Endometrial microvascular endothelial cells (primary cell): ENCODE data around the gene ETV5. TPM values are rescaled to one million over a fixed set of nuclear protein-coding genes. Genes with fewer than 3 reads are reported as not detected.
"Not testable (repeated sequence)": the region's sequence is repeated elsewhere in the genome, so short reads cannot be mapped to it uniquely, and the experiment has no call there.

ENCODE experiments used
- in situ Hi-C: cut with HindIII; loops from 2 replicates; pipeline ENCODE4 v1.10.0; 2017; ENCODE audit warnings: low sequenced_read_pairs, low pct_unique_long_range_greater_than_20kb; ENCODE audit errors: inconsistent ontology term
- total RNA-seq: library from RNA; depleted of rRNA; stranded (reverse); fragments of >200 nt; gene quantifications from one replicate; pipeline ENCODE4 v1.2.3, GENCODE V29; 2015; ENCODE audit errors: inconsistent ontology term

Gene ETV5
- total RNA-seq, 1 donor from 2014 or later: 61.8 TPM

DNA sequence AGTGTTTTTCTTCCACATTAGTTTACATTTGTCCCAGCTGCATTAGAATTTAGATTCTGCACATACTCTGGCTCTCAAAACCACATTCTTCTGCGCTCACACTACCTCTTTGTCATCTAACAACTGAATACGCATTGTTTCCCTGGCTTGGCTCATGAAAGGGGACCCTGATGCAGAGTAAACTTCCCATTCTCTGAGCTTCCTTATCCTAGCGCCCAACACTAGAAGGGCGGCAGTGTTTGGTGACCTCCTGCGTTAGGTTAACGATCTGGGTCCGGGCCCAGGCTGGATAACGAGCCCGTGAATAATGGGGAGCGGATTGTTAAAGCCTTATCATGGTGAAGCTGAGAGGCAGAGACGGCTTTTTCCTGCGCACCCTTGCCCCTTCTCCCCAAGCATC, 63.9 kb downstream of the ETV5 start:
- in situ Hi-C loops: no loop called here

- in situ Hi-C loops: no loop called here
Measured at GRCh38 chr3:186044427-186044826, 64.5 kb downstream of the ETV5 start.

- in situ Hi-C loops: no loop called here
Measured at GRCh38 chr3:186042521-186043202, 66.2 kb downstream of the ETV5 start.

- in situ Hi-C loops: no loop called here
Measured at GRCh38 chr3:186042036-186042435, 66.9 kb downstream of the ETV5 start.

DNA sequence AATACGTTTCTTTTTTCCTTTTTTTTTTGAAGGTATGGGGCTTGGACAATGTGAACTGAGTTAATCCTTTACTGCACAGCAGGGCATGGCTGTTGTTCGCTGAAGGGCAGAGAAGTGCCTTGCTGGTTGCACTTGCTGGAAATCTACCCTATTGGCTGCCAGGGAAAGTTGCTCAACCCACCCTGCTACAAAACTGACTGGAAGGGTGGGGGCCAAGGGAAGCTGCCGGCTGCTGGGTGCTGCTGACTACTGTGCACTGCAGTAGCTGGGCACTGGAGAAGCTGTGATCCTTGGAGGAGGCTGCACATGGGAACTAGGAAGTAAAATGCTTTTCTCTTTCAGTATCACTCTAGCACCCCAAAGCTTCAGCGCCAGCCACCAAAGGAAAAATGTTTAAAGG, 70.5 kb downstream of the ETV5 start:
- in situ Hi-C loops: no loop called here

GRCh38 chr3:186035277-186035676, 73.6 kb downstream of the ETV5 start:
- in situ Hi-C loops: no loop called here

DNA sequence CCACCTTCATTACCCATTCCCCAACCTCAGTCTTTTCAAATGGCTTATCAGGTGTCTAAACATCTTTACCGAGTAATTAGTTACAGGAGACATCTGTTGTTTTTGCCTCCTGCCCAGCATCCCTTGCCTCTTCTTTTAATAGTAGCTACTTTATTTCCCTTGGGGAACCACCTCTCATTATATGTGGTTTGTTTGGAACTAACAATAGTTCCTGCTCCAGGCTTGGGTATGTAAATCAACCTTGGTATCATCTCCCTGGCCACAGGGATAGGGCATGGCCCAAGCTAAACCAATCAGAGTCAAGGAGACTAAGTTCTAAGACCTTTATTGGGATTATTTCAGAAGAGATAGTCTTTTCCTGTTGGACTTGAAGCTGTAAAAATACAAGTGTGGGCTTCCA, 76.6 kb downstream of the ETV5 start:
- in situ Hi-C loops: no loop called here

GRCh38 chr3:186025993-186026392, 82.9 kb downstream of the ETV5 start:
- in situ Hi-C loops: not testable (repeated sequence)

GRCh38 chr3:186025161-186025560, 83.7 kb downstream of the ETV5 start:
- in situ Hi-C loops: no loop called here

DNA sequence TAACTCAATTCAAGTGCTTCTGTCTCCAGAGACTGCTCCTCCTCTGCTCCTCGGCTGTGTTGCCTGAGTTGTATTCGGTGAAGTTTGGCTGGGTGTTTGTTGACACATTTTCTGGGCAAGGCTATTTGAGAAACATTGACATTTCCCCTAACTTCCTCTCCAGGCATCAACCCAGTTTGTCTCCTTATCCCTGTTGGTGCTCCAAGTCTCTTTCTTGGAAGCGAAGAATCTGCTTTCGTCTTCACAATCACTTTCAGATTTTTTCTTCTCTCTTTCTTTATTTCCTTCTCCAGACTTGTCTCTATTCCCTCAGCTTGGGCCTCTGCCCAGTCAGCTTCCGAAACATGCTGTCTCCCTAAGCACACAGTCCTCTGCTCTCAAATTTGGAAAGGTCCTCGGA, 84.7 kb downstream of the ETV5 start:
- in situ Hi-C loops: no loop called here

- in situ Hi-C loops: no loop called here
Measured at GRCh38 chr3:186022931-186023330, 86.0 kb downstream of the ETV5 start.

DNA sequence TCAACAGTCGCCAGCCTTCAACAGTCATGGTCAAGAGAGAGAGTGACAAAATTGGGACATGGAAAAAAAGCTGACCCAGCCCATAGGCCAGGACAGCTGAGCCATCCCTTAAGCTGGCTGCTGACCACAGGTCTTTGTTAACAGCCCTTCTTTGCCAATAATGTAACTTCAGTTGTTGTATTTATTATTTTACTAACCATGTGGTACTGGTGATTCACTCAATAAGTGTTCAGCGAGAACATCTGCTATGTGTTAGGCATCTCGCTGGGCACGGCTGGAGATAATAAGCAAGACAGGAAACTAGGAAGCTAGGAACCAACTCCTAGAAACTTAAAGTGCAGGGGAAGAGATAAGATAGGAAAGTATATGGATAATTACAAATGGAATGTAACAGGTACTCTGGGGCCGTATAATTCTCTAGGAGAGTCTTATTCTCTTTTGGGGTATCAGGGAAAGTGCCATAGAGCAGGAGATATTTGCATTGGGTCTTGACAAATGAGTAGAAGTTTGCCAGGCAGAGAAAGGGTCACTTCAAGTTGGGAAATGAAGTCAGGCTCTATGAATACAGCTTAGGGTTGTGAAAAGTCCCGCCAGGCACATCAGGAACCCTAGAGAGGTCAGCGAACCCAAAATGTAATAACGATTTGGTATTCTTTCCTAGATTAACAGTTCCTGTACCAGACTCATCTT, 87.1 kb downstream of the ETV5 start:
- in situ Hi-C loops: no loop called here

DNA sequence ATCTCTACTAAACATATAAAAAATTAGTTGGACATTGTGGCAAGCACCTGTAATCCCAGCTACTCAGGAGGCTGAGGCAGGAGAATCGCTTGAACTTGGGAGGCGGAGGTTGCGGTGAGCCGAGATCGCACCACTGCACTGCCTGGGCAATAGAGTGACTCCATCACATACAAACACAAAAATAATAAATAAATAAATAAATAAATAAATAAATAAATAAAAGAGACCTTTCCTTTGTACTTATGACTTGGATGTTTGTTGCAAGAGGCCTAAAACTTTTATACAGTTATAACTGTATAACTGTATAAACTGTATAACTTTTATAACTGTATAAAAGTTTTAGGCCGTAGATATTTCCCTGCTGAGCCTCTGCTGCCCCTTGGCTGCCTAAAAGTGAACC, 87.6 kb downstream of the ETV5 start:
- in situ Hi-C loops: not testable (repeated sequence)

DNA sequence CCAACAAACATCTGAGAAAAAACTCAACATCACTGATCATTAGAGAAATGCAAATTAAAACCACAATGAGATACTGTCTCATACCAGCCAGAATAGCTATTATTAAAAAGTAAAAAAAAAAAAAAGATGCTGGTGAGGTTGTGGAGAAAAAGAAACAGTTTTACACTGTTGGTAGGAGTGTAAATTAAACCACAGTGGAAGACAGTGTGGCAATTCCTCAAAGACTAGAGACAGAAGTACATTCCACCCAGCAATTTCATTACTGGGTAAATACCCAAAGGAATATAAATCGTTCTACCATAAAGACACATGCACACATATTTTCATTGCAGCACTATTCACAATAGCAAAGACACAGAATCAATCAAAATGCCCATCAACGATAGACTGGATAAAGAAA, 89.6 kb downstream of the ETV5 start:
- in situ Hi-C loops: not testable (repeated sequence)

DNA sequence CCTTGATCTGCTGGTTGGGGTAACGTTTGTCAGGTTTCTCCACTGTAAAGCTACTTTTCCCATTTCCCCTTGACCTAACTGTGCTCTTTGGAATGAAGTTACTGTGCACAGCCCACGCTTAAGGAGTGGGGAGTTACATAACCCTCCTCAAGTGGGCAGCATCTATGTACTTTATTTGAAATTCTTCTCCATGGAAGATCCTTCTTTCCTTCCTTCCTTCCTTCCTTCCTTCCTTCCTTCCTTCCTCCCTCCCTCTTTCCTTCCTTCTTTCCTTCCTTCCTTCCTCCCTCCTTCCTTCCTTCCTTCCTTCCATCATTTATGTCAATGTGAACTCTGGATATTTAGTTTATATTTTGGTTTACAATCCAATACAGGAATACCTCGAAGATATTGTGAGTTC, 94.0 kb downstream of the ETV5 start:
- in situ Hi-C loops: no loop called here

- in situ Hi-C loops: no loop called here
Measured at GRCh38 chr3:186013312-186013711, 95.6 kb downstream of the ETV5 start.

DNA sequence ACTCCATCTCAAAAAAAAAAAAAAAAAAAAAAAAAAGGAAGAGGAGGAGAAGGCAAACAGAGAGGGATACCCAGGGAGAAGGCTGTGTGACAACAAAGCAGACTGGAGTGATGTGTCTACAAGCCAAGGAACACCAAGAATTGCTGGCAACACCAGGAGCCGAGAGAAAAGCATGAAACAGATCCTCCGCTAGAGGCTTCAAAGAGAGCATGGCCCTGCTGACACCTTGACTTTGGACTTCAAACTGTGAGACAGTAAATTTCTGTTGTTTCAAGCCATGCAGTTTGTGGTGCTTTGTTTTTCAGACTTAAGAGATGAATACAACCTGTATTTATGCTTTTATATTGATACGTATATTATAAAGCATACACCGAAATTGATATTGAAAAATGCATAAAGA, 96.8 kb downstream of the ETV5 start:
- in situ Hi-C loops: no loop called here

DNA sequence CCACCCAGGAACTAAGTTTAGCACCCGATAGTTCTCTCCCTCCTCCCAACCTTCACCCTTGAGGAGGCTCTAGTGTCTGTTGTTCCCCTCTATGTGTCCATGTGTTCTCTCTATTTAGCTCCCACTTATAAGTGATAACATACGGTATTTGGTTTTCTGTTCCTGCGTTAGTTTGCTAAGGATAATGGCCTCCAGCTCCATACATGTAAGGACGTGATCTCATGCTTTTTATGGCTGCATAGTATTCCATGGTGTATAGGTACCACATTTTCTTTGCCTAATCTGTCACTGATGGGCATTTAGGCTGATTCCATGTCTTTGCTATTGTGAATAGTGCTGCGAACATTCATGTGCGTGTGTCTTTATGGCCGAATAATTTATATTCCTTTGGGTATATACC, 104.2 kb downstream of the ETV5 start:
- in situ Hi-C loops: no loop called here

GRCh38 chr3:186004209-186004608, 104.7 kb downstream of the ETV5 start:
- in situ Hi-C loops: no loop called here

GRCh38 chr3:186003610-186004009, 105.3 kb downstream of the ETV5 start:
- in situ Hi-C loops: no loop called here
